HCT116 (cell line): ENCODE data around the gene TJP2. TPM values are rescaled to one million over a fixed set of nuclear protein-coding genes. Genes with fewer than 3 reads are reported as not detected.

Experiments
- ATAC-seq: fragments of 200-7000 bp; cut with Tn5 transposase; 2 replicates; pipeline ENCODE4 v1.9.1; 2020; ENCODE audit warnings: mild to moderate bottlenecking, moderate library complexity
- BruUV-seq: library from RNA; stranded (reverse); fragments of 400-500 nt; replicated peaks from 2 replicates; lab custom pipeline; 2021; lab: Mats Ljungman, UMichigan
- CTCF ChIA-PET: fragments of 300-600 bp; sonication (Branson Sonifier 250); formaldehyde crosslinking; loops from one replicate; lab custom pipeline; 2021; ENCODE audit warnings: antibody characterized with exemption; lab: Charles Lee
- POLR2A ChIA-PET: fragments of 300-600, 350-600 bp; sonication (Branson Sonifier 250); formaldehyde crosslinking; loops from one replicate; lab custom pipeline; 2021; ENCODE audit warnings: antibody characterized with exemption; lab: Charles Lee
- RAD21 ChIA-PET, 2 experiments: fragments of 300-600 bp; sonication (Branson Sonifier 250); formaldehyde crosslinking; loops; one replicate each; lab custom pipeline; 2023; ENCODE audit warnings: low total read pairs in 2 of 2; ENCODE audit not compliant: uncharacterized antibody in 2 of 2, unreplicated experiment in 2 of 2, low non-redundant PET in 1 of 2; lab: Charles Lee
- DNase-seq: peaks from one replicate; pipeline ENCODE4 v3.0.0-alpha.2; 2010; ENCODE audit warnings: low read depth, low spot score
- H2AFZ ChIP-seq: fragments of 200-600 bp; shearing (Covaris generic), sonication (generic); 2 replicates; pipeline ENCODE4 v1.6.1; 2017; ENCODE audit warnings: low read depth, mixed run types, mixed read lengths, antibody characterized with exemption, low read length; ENCODE audit not compliant: poor library complexity, severe bottlenecking
- H3K27ac ChIP-seq: 2 replicates; pipeline ENCODE4 v1.5.1; 2012; ENCODE audit warnings: low read depth, low read length
- H3K27me3 ChIP-seq: fragments of 200-600 bp; sonication (generic); 2 replicates; pipeline ENCODE4 v1.6.1; 2016; ENCODE audit warnings: mixed run types, low read length, mixed read lengths; ENCODE audit not compliant: insufficient read depth
- H3K36me3 ChIP-seq, 2 experiments: fragments of 200-500 bp in 1 of 2; fragments of 200-600 bp in 1 of 2; sonication (Bioruptor generic) in 1 of 2; sonication (generic) in 1 of 2; 2 replicates each; pipeline versions ENCODE4 v1.5.1 to v1.6.1; 2014 to 2016; ENCODE audit warnings: low read length in 2 of 2, inconsistent platforms in 1 of 2, mixed read lengths in 1 of 2, mixed run types in 1 of 2; ENCODE audit not compliant: insufficient read depth in 2 of 2, control insufficient read depth in 1 of 2
- H3K4me1 ChIP-seq, 2 experiments: fragments of 200-600 bp in 1 of 2; sonication (generic) in 1 of 2; 2 replicates each; pipeline versions ENCODE4 v1.5.1 to v1.6.1; 2012 to 2017; ENCODE audit warnings: low read length in 2 of 2, inconsistent platforms in 1 of 2, mild to moderate bottlenecking in 1 of 2, mixed read lengths in 1 of 2, mixed run types in 1 of 2, moderate library complexity in 1 of 2; ENCODE audit not compliant: insufficient read depth in 2 of 2, control insufficient read depth in 1 of 2
- H3K4me2 ChIP-seq: fragments of 200-600 bp; sonication (generic); 2 replicates; pipeline ENCODE4 v1.6.1; 2017; ENCODE audit warnings: mixed run types, low read length, mixed read lengths
- H3K4me3 ChIP-seq, 2 experiments: fragments of 200-600 bp in 1 of 2; sonication (generic) in 1 of 2; replicated peaks in 1 of 2; 2 replicates each; pipeline ENCODE4 v1.5.1; 2011 to 2016; ENCODE audit warnings: low read length in 2 of 2, control low read depth in 1 of 2, low read depth in 1 of 2, mild to moderate bottlenecking in 1 of 2, mixed read lengths in 1 of 2, mixed run types in 1 of 2
- H3K79me2 ChIP-seq: fragments of 200-600 bp; sonication (generic); 2 replicates; pipeline ENCODE4 v1.6.1; 2017; ENCODE audit warnings: mild to moderate bottlenecking, mixed run types, low read length, moderate library complexity, mixed read lengths; ENCODE audit not compliant: insufficient read depth
- H3K9ac ChIP-seq: fragments of 200-600 bp; sonication (generic); 2 replicates; pipeline ENCODE4 v1.6.1; 2016; ENCODE audit warnings: low read length, mixed read lengths
- H3K9me2 ChIP-seq: fragments of 200-600 bp; sonication (generic), shearing (Covaris generic); 2 replicates; pipeline ENCODE4 v1.6.1; 2017; ENCODE audit warnings: mixed run types, mild to moderate bottlenecking, moderate library complexity; ENCODE audit not compliant: insufficient read depth
- H3K9me3 ChIP-seq, 2 experiments: fragments of 200-500 bp in 1 of 2; fragments of 200-600 bp in 1 of 2; sonication (Bioruptor generic) in 1 of 2; sonication (generic) in 1 of 2; 2 replicates each; pipeline ENCODE4 v1.6.1; 2014 to 2017; ENCODE audit warnings: low read length in 2 of 2, mixed read lengths in 2 of 2, inconsistent platforms in 1 of 2, low read depth in 1 of 2, mild to moderate bottlenecking in 1 of 2, mixed run types in 1 of 2, moderate library complexity in 1 of 2; ENCODE audit not compliant: control insufficient read depth in 1 of 2, insufficient read depth in 1 of 2
- H4K20me1 ChIP-seq: fragments of 200-600 bp; sonication (generic), shearing (Covaris generic); 2 replicates; pipeline ENCODE4 v1.6.1; 2017; ENCODE audit warnings: mixed run types, mild to moderate bottlenecking, moderate library complexity; ENCODE audit not compliant: insufficient read depth
- ATF3 ChIP-seq: IDR thresholded peaks from 2 replicates; pipeline ENCODE4 v1.6.1; 2012
- CBX3 ChIP-seq: IDR thresholded peaks from 2 replicates; pipeline ENCODE4 v1.6.1; 2012; ENCODE audit warnings: low read depth
- CEBPB ChIP-seq: IDR thresholded peaks from 2 replicates; pipeline ENCODE4 v1.6.1; 2012; ENCODE audit warnings: low read depth
- EGR1 ChIP-seq: IDR thresholded peaks from 2 replicates; pipeline ENCODE4 v1.6.1; 2012; ENCODE audit warnings: low read depth
- EZH2phosphoT487 ChIP-seq: fragments of 200-600 bp; IDR thresholded peaks from 2 replicates; pipeline ENCODE4 v1.6.1; 2018; ENCODE audit warnings: antibody characterized with exemption, borderline replicate concordance
- FOSL1 ChIP-seq: IDR thresholded peaks from 2 replicates; pipeline ENCODE4 v1.6.1; 2012; ENCODE audit warnings: low read depth
- JUND ChIP-seq: IDR thresholded peaks from 2 replicates; pipeline ENCODE4 v1.6.1; 2012
- POLR2A ChIP-seq: IDR thresholded peaks from 2 replicates; pipeline ENCODE4 v1.7.0; 2011; ENCODE audit warnings: borderline replicate concordance; ENCODE audit not compliant: insufficient read depth, insufficient read length; ENCODE audit errors: extremely low read depth
- POLR2AphosphoS5 ChIP-seq: IDR thresholded peaks from 2 replicates; pipeline ENCODE4 v1.6.1; 2011; ENCODE audit warnings: mild to moderate bottlenecking, low read depth, low read length, moderate library complexity
- RAD21 ChIP-seq: IDR thresholded peaks from 2 replicates; pipeline ENCODE4 v1.6.1; 2012; ENCODE audit warnings: low read depth, mild to moderate bottlenecking
- REST ChIP-seq: IDR thresholded peaks from 2 replicates; pipeline ENCODE4 v1.6.1; 2012; ENCODE audit warnings: low read depth
- SP1 ChIP-seq: IDR thresholded peaks from 2 replicates; pipeline ENCODE4 v1.6.1; 2012; ENCODE audit warnings: low read depth
- ZBTB33 ChIP-seq: IDR thresholded peaks from 2 replicates; pipeline ENCODE4 v1.6.1; 2011; ENCODE audit warnings: mild to moderate bottlenecking, low read length, moderate library complexity; ENCODE audit not compliant: insufficient replicate concordance; ENCODE audit errors: extremely low read depth
- ZNF274 ChIP-seq: fragments of 200-500 bp; sonication (Bioruptor generic); IDR thresholded peaks from 2 replicates; pipeline ENCODE4 v1.6.1; 2014; ENCODE audit warnings: mild to moderate bottlenecking, low read depth, low read length, inconsistent platforms
- intact Hi-C: fragments of 100-400 bp; cut with micrococcal nuclease; formaldehyde crosslinking; loops from 2 replicates; pipeline ENCODE4 v1.10.0; 2022
- total RNA-seq: library from RNA; stranded (reverse); gene quantifications from one replicate; pipeline ENCODE4 v1.2.1, GENCODE V29; 2021; ENCODE audit not compliant: unreplicated experiment
- TF ChIP-seq, protein P1 (sequence below), 3 experiments: fragments of 200-600 bp in 1 of 3; sonication (generic) in 1 of 3; IDR thresholded peaks in 2 of 3; conservative IDR thresholded peaks in 1 of 3; 2 replicates each; pipeline ENCODE4 v1.5.1; 2012 to 2017; ENCODE audit warnings: low read depth in 2 of 3, low read length in 2 of 3, antibody characterized with exemption in 1 of 3, borderline replicate concordance in 1 of 3, control low read depth in 1 of 3, mild to moderate bottlenecking in 1 of 3, mixed read lengths in 1 of 3, mixed run types in 1 of 3, moderate library complexity in 1 of 3; ENCODE audit not compliant: insufficient read depth in 1 of 3

Gene TJP2
- total RNA-seq, 1 experiment from 2014 or later = 39.7 TPM

GRCh38 chr9:69254223-69254622 lies 80.1 kb downstream of the TJP2 start:
- ChIA-PET RAD21 (no interaction called here), POLR2A (no interaction called here), CTCF (no interaction called here)
- H3K9me2 ChIP-seq = no peaks in the 10 kb centered on the region
- no peaks in the 10 kb centered on the region for H4K20me1 ChIP-seq
- H3K79me2 ChIP-seq = no peaks in the 10 kb centered on the region
- no peaks in the 10 kb centered on the region for H3K9me3 ChIP-seq
- peaks cover 3 to 8% of the 10 kb centered on the region in 2 experiments; a peak in 3 of 4 replicates for H3K4me1 ChIP-seq
- no peaks in the 10 kb centered on the region for H3K27me3 ChIP-seq
- H3K9ac ChIP-seq = no peak overlapping the region
- DNase-seq (no peak), ATAC-seq (no peak)
- H3K4me3 ChIP-seq = no peak overlapping the region
- H3K4me2 ChIP-seq = no peak overlapping the region
- TF ChIP-seq RAD21 = no peak
- no peak for TF ChIP-seq ATF3
- no peak for TF ChIP-seq SP1
- no peak for TF ChIP-seq EGR1
- no peak for TF ChIP-seq CBX3
- TF ChIP-seq ZBTB33 = no peak
- no peak for TF ChIP-seq POLR2AphosphoS5
- no peak for TF ChIP-seq CEBPB
- TF ChIP-seq EZH2phosphoT487 = no peak
- no peak for TF ChIP-seq JUND
- TF ChIP-seq ZNF274 = no peak
- no peak for TF ChIP-seq FOSL1
- TF ChIP-seq POLR2A = no peak
- TF ChIP-seq, protein P1, sequence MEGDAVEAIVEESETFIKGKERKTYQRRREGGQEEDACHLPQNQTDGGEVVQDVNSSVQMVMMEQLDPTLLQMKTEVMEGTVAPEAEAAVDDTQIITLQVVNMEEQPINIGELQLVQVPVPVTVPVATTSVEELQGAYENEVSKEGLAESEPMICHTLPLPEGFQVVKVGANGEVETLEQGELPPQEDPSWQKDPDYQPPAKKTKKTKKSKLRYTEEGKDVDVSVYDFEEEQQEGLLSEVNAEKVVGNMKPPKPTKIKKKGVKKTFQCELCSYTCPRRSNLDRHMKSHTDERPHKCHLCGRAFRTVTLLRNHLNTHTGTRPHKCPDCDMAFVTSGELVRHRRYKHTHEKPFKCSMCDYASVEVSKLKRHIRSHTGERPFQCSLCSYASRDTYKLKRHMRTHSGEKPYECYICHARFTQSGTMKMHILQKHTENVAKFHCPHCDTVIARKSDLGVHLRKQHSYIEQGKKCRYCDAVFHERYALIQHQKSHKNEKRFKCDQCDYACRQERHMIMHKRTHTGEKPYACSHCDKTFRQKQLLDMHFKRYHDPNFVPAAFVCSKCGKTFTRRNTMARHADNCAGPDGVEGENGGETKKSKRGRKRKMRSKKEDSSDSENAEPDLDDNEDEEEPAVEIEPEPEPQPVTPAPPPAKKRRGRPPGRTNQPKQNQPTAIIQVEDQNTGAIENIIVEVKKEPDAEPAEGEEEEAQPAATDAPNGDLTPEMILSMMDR (IDR thresholded peaks at IDR 0.05 in 2 of 3, conservative IDR thresholded peaks at IDR 0.05 in 1 of 3; ENCODE audit: borderline replicate concordance in 1 of 3, insufficient read depth in 1 of 3, low read depth in 2 of 3, low read length in 2 of 3) = no peak
- no peak for TF ChIP-seq REST
- H3K27ac ChIP-seq = no peak overlapping the region
- no peak overlapping the region for H2AFZ ChIP-seq
- H3K36me3 ChIP-seq = peaks cover 0 to 13% of the 10 kb centered on the region in 2 experiments; a peak in 2 of 4 replicates
- intact Hi-C loops = no loop called here
- no TSS peak for BruUV-seq
